Measurements from ENCODE around the gene NTRK1.
A peak's percentile ranks its signal among the peaks of the same experiment; 100 is the strongest.

The NTRK1 gene

GRCh38 chr1:156895927-156896326, 35.3 kb downstream of the NTRK1 start:
- no peak for DNase-seq (ENCODE audit: low read depth)
- TF ChIP-seq CTCF (IDR thresholded peaks at IDR 0.05; ENCODE audit: insufficient read depth, low read depth, low read length, missing control alignments): no peak
- no peak overlapping the region for H3K4me3 ChIP-seq (ENCODE audit: low read length)

- H3K4me3 ChIP-seq (ENCODE audit: low read length): no peak overlapping the region
- peak; percentile 94 for DNase-seq (ENCODE audit: low read depth)
- TF ChIP-seq CTCF (IDR thresholded peaks at IDR 0.05; ENCODE audit: insufficient read depth, low read depth, low read length, missing control alignments): no peak
Measured at GRCh38 chr1:156896490-156897033, 35.9 kb downstream of the NTRK1 start.

GRCh38 chr1:156897078-156897825, 36.6 kb downstream of the NTRK1 start:
- TF ChIP-seq CTCF (IDR thresholded peaks at IDR 0.05; ENCODE audit: insufficient read depth, low read depth, low read length, missing control alignments): no peak
- H3K4me3 ChIP-seq (ENCODE audit: low read length): no peak overlapping the region
- DNase-seq (ENCODE audit: low read depth): peak; percentile 48

- H3K4me3 ChIP-seq (ENCODE audit: low read length): no peak overlapping the region
- TF ChIP-seq CTCF (IDR thresholded peaks at IDR 0.05; ENCODE audit: insufficient read depth, low read depth, low read length, missing control alignments): no peak
- DNase-seq (ENCODE audit: low read depth): peak; percentile 63
Measured at GRCh38 chr1:156898161-156898566, 37.5 kb downstream of the NTRK1 start.

GRCh38 chr1:156898971-156899664, 38.5 kb downstream of the NTRK1 start:
- H3K4me3 ChIP-seq (ENCODE audit: low read length): no peak overlapping the region
- DNase-seq (ENCODE audit: low read depth): no peak
- no peak for TF ChIP-seq CTCF (IDR thresholded peaks at IDR 0.05; ENCODE audit: insufficient read depth, low read depth, low read length, missing control alignments)

- no peak for TF ChIP-seq CTCF (IDR thresholded peaks at IDR 0.05; ENCODE audit: insufficient read depth, low read depth, low read length, missing control alignments)
- DNase-seq (ENCODE audit: low read depth): no peak
- H3K4me3 ChIP-seq (ENCODE audit: low read length): no peak overlapping the region
Measured at GRCh38 chr1:156899956-156900718, 39.5 kb downstream of the NTRK1 start.
